K562 (cell line): ENCODE results near the gene TRAPPC5. TPM values are rescaled to one million over a fixed set of nuclear protein-coding genes. Genes with fewer than 3 reads are reported as not detected.

Experiments used
- ATAC-seq: fragments of 200-7000 bp; cut with Tn5 transposase; 3 replicates; pipeline ENCODE4 v1.9.1; 2020; ENCODE audit warnings: moderate library complexity
- BruUV-seq: library from RNA; stranded (reverse); fragments of 400-500 nt; replicated peaks from 2 replicates; lab custom pipeline; 2021; lab: Mats Ljungman, UMichigan
- CTCF ChIA-PET: fragments of 300-600 bp; formaldehyde crosslinking; extraction: SDS; loops from one replicate; lab custom pipeline; 2021; ENCODE audit warnings: low intra/inter-chr PET ratio; lab: Yijun Ruan, JAX
- POLR2A ChIA-PET: fragments of 300-600, 350-650 bp; sonication (Branson Sonifier 250); formaldehyde crosslinking; extraction: SDS; loops from one replicate; lab custom pipeline; 2021; ENCODE audit warnings: antibody characterized with exemption, inconsistent platforms; lab: Yijun Ruan, JAX
- DNase-seq, 4 experiments: peaks; one replicate each; pipeline versions ENCODE4 v3.0.0 to v3.0.0-alpha.2; 2011 to 2018; ENCODE audit warnings: low spot score in 3 of 4, mixed read lengths in 3 of 4; ENCODE audit errors: extremely low read depth in 1 of 4
- FAIRE-seq: peaks from 2 replicates; lab custom pipeline; 2011; peaks lifted over from hg19 to GRCh38; lab: Jason Lieb, UNC
- H2AFZ ChIP-seq: 2 replicates; pipeline ENCODE4 v1.6.0; 2011; ENCODE audit warnings: low read depth, low read length, control low read depth, inconsistent platforms
- H3K27ac ChIP-seq: fragments of 200-600 bp; 3 replicates; pipeline ENCODE4 v1.8.0; 2011; ENCODE audit warnings: low read depth, mild to moderate bottlenecking, control low read depth, inconsistent platforms, low read length, moderate library complexity, mixed read lengths; ENCODE audit errors: extremely low read depth
- H3K27me3 ChIP-seq, 2 experiments: fragments of 300-600 bp in 1 of 2; 2 replicates in 1 of 2; 3 replicates in 1 of 2; pipeline versions ENCODE4 v1.6.0 to v1.8.0; 2011; ENCODE audit warnings: inconsistent platforms in 2 of 2, low read length in 2 of 2, mild to moderate bottlenecking in 1 of 2, mixed read lengths in 1 of 2, moderate library complexity in 1 of 2; ENCODE audit not compliant: control insufficient read depth in 2 of 2, insufficient read depth in 2 of 2
- H3K36me3 ChIP-seq: fragments of 300-600 bp; 3 replicates; pipeline ENCODE4 v1.8.0; 2011; ENCODE audit warnings: mild to moderate bottlenecking, low read length, inconsistent platforms; ENCODE audit not compliant: control insufficient read depth, insufficient read depth
- H3K4me1 ChIP-seq, 2 experiments: fragments of 200-600 bp in 1 of 2; replicated peaks in 1 of 2; 2 replicates in 1 of 2; 3 replicates in 1 of 2; pipeline versions ENCODE4 v1.5.1 to v1.8.0; 2011; ENCODE audit warnings: inconsistent platforms in 2 of 2, low read length in 2 of 2, mild to moderate bottlenecking in 1 of 2, mixed read lengths in 1 of 2, moderate library complexity in 1 of 2; ENCODE audit not compliant: control insufficient read depth in 2 of 2, insufficient read depth in 2 of 2
- H3K4me2 ChIP-seq: 2 replicates; pipeline ENCODE4 v1.6.1; 2011; ENCODE audit warnings: low read length, control low read depth, inconsistent platforms, mixed read lengths; ENCODE audit not compliant: insufficient read depth
- H3K4me3 ChIP-seq: fragments of 200-600 bp; sonication (generic), shearing (Covaris generic); 2 replicates; pipeline ENCODE4 v1.5.1; 2016; ENCODE audit warnings: control low read depth, inconsistent platforms
- H3K79me2 ChIP-seq: fragments of 200-600 bp; 3 replicates; pipeline ENCODE4 v1.8.0; 2011; ENCODE audit warnings: low read length, inconsistent platforms; ENCODE audit not compliant: control insufficient read depth, insufficient read depth
- H3K9ac ChIP-seq, 2 experiments: 2 replicates each; pipeline versions ENCODE4 v1.6.0 to v1.6.1; 2011; ENCODE audit warnings: low read depth in 2 of 2, low read length in 2 of 2, control low read depth in 1 of 2, inconsistent platforms in 1 of 2, mild to moderate bottlenecking in 1 of 2, mixed read lengths in 1 of 2; ENCODE audit not compliant: insufficient read depth in 1 of 2
- H3K9me1 ChIP-seq: one replicate; pipeline ENCODE4 v1.6.0; 2011; ENCODE audit warnings: inconsistent platforms, mild to moderate bottlenecking, low read length, moderate library complexity; ENCODE audit not compliant: control insufficient read depth, insufficient read depth
- H3K9me3 ChIP-seq: replicated peaks from 2 replicates; pipeline ENCODE4 v1.5.1; 2011; ENCODE audit warnings: low read depth, low read length, inconsistent platforms; ENCODE audit not compliant: control insufficient read depth, insufficient read depth
- H4K20me1 ChIP-seq: replicated peaks from 2 replicates; pipeline ENCODE4 v1.6.1; 2011; ENCODE audit warnings: low read length, inconsistent platforms, mixed read lengths; ENCODE audit not compliant: control insufficient read depth, insufficient read depth
- CC2D1A ChIP-seq: fragments of 450-650 bp; IDR thresholded peaks from 2 replicates; pipeline ENCODE4 v1.6.1; 2017; ENCODE audit warnings: mild to moderate bottlenecking
- ELF2 ChIP-seq: fragments of 250-450 bp; sonication (Bioruptor Pico); IDR thresholded peaks from 2 replicates; pipeline ENCODE4 v1.5.0; 2021; ENCODE audit warnings: mild to moderate bottlenecking
- ETV5 ChIP-seq: sonication (generic); formaldehyde crosslinking; IDR thresholded peaks from 2 replicates; pipeline ENCODE4 v1.4.0; 2020; ENCODE audit warnings: low read depth, mild to moderate bottlenecking, missing genetic modification reagents
- MAX ChIP-seq: sonication (generic); formaldehyde crosslinking; IDR thresholded peaks from 2 replicates; pipeline ENCODE4 v1.9.0; 2022; ENCODE audit warnings: mild to moderate bottlenecking, missing genetic modification reagents
- PPARD ChIP-seq: fragments of 250-450 bp; sonication (Bioruptor Pico); IDR thresholded peaks from 2 replicates; pipeline ENCODE4 v1.8.0; 2022; ENCODE audit warnings: inconsistent platforms, mild to moderate bottlenecking, moderate library complexity
- SMC3 ChIP-seq: conservative IDR thresholded peaks from 2 replicates; pipeline ENCODE4 v1.6.1; 2011; ENCODE audit warnings: low read depth, low read length, improper control_type of control experiment; ENCODE audit not compliant: insufficient read depth
- SREBF2 ChIP-seq: sonication (generic); formaldehyde crosslinking; IDR thresholded peaks from 2 replicates; pipeline ENCODE4 v1.4.0; 2020; ENCODE audit warnings: mild to moderate bottlenecking, missing genetic modification reagents
- THAP12 ChIP-seq: fragments of 250-450 bp; sonication (Bioruptor Pico); IDR thresholded peaks from 2 replicates; pipeline ENCODE4 v1.9.0; 2021; ENCODE audit warnings: mild to moderate bottlenecking, inconsistent platforms
- ZNF766 ChIP-seq: fragments of 200-800 bp; sonication (Bioruptor generic); conservative IDR thresholded peaks from 2 replicates; pipeline ENCODE4 v1.6.1; 2016; ENCODE audit warnings: missing genetic modification characterization, missing compliant biosample characterization
- WGBS: fragments of 100-300 bp; shearing (Covaris generic); methylation state at CpG from one replicate; pipeline ENCODE4 v1.1.6; 2016; ENCODE audit warnings: low coverage, mixed read lengths; ENCODE audit not compliant: insufficient coverage; ENCODE audit errors: missing lambda C conversion rate; 5-methylcytosine and 5-hydroxymethylcytosine counted together
- in situ Hi-C: fragments of 300-500 bp; cut with MboI; formaldehyde crosslinking; loops from 4 replicates; pipeline ENCODE4 v1.15.0; 2018; ENCODE audit warnings: inconsistent platforms, mixed read lengths
- intact Hi-C: fragments of 100-400 bp; cut with micrococcal nuclease; formaldehyde crosslinking; loops from 2 replicates; pipeline ENCODE4 v1.14.2; 2022
- polyA plus RNA-seq, 8 experiments: library from polyadenylated mRNA; depleted of rRNA in 4 of 8; stranded (reverse) in 5 of 8; unstranded in 3 of 8; fragments of >200 nt; fragmentation: Nextera tagmentation in 2 of 8; fragmentation: Illumina TruSeq in 1 of 8; extraction: Ambion mirVana in 2 of 8; extraction: Trizol in 1 of 8; gene quantifications; 2 replicates each; pipeline versions ENCODE4 v1.2.1 to v1.2.3, GENCODE V29; 2011 to 2014; ENCODE audit warnings: inconsistent platforms in 1 of 8, missing spikeins in 1 of 8
- total RNA-seq, 7 experiments: library from RNA; depleted of rRNA in 6 of 7; stranded (reverse); fragments of >200 nt in 6 of 7; fragmentation: Illumina TruSeq in 2 of 7; extraction: Trizol in 2 of 7; gene quantifications; 2 replicates each; pipeline versions ENCODE4 v1.2.1 to v1.2.3, GENCODE V29; 2011 to 2021; ENCODE audit warnings: low replicate concordance in 1 of 7

Gene TRAPPC5
- total and polyA plus RNA-seq, 9 of the 15 experiments (the other 6 are each of a cell fraction or from before 2014, with no cell fraction given): 2.0 to 76.9 (median 29.3) TPM

GRCh38 chr19:7731218-7731595 is 50.6 kb downstream of the TRAPPC5 start:
- no peak overlapping the region for H3K4me3 ChIP-seq
- no peak for TF ChIP-seq MAX (CRISPR knock-in tag)
- no peak for TF ChIP-seq CC2D1A
- no peak for TF ChIP-seq PPARD (CRISPR knock-in tag)
- no peak for TF ChIP-seq ETV5
- TF ChIP-seq ZNF766: no peak
- no peak for TF ChIP-seq THAP12 (CRISPR knock-in tag)
- TF ChIP-seq ELF2 (CRISPR knock-in tag): no peak
- TF ChIP-seq SREBF2 (CRISPR knock-in tag): no peak
- TF ChIP-seq SMC3: no peak
- H3K4me1 ChIP-seq: peaks cover 0 to 20% of the 10 kb centered on the region in 2 experiments; a peak in 2 of 5 replicates
- no peak overlapping the region for H2AFZ ChIP-seq
- WGBS: 41% methylated on average over 31 of the region's 39 CpGs
- 0 out of 2 replicates have a peak, but pooled peaks cover 3% of the 10 kb centered on the region for H4K20me1 ChIP-seq
- H3K27ac ChIP-seq: no peak overlapping the region
- POLR2A ChIA-PET: no interaction called here
- H3K36me3 ChIP-seq: no peaks in the 10 kb centered on the region
- intact Hi-C loops: no loop called here
- BruUV-seq: no TSS peak
- H3K9ac ChIP-seq: no peak overlapping the region
- no peaks in the 10 kb centered on the region for H3K79me2 ChIP-seq
- H3K9me1 ChIP-seq: no peaks in the 10 kb centered on the region
- ATAC-seq: no peak
- FAIRE-seq: no peak
- peaks cover 9 to 45% of the 10 kb centered on the region in 2 experiments; a peak in 4 of 5 replicates for H3K27me3 ChIP-seq
- DNase-seq: no peak
- in situ Hi-C loops: no loop called here
- H3K9me3 ChIP-seq: no peaks in the 10 kb centered on the region
- H3K4me2 ChIP-seq: no peak overlapping the region
- CTCF ChIA-PET: no interaction called here
